ENCODE measurements around the gene ASAP2.

The ASAP2 gene

GRCh38 chr2:9205963-9206948 lies at the start of gene ASAP2:
Gene ASAP2, plus strand, starts transcription at chr2:9206812. Its CDS starts 293 bp downstream, at chr2:9207105.
- no peak for DNase-seq (ENCODE audit: low read depth, low spot score)

DNA sequence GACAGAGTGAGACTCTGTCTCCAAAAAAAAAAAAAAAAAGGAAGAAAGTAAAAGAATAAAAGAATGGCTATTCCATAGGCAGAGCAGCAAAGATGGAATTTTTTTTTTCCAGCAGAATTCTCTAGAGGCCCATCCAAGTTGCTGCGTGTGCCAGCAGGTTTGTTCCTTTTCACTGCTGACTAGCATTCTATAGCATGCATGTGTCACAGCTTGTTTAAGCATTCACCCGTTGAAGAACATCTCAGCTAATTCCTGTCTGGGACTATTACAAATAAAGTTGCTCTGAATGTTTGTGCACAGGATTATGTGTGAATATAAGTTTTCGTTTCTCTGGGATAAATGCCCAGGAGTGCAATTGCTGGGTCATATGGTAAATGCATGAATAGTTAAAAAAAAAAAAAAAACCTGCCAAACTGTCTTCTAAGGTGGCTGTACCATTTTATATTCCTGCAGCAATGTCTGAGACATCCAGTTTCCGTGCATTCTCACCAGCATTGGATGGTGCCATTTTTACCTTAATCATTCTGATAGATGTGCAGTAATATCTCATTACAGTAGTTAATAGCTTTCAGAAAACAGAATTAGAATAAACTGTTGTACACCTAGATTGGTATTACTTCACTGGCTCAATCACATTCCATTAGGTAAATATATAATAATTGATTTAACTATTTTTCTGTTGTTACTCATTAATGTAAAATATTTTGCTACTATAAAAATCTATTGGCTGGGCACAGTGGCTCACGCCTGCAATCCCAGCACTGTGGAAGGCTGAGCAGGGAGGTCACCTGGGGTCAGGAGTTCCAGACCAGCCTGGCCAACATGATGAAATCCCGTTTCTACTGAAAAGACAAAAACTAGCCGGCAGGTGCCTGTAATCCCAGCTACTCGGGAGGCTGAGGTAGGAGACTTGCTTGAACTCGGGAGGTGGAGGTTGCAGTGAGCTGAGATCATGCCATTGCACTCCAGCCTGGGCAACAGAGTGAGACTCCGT lies 47.5 kb upstream of the ASAP2 start:
- no peak for DNase-seq (ENCODE audit: low read depth, low spot score)

- DNase-seq (ENCODE audit: low read depth, low spot score), result no peak
Observed at GRCh38 chr2:9160732-9161131, 45.9 kb upstream of the ASAP2 start.

- DNase-seq (ENCODE audit: low read depth, low spot score), result no peak
Observed at GRCh38 chr2:9162841-9163240, 43.8 kb upstream of the ASAP2 start.

DNA sequence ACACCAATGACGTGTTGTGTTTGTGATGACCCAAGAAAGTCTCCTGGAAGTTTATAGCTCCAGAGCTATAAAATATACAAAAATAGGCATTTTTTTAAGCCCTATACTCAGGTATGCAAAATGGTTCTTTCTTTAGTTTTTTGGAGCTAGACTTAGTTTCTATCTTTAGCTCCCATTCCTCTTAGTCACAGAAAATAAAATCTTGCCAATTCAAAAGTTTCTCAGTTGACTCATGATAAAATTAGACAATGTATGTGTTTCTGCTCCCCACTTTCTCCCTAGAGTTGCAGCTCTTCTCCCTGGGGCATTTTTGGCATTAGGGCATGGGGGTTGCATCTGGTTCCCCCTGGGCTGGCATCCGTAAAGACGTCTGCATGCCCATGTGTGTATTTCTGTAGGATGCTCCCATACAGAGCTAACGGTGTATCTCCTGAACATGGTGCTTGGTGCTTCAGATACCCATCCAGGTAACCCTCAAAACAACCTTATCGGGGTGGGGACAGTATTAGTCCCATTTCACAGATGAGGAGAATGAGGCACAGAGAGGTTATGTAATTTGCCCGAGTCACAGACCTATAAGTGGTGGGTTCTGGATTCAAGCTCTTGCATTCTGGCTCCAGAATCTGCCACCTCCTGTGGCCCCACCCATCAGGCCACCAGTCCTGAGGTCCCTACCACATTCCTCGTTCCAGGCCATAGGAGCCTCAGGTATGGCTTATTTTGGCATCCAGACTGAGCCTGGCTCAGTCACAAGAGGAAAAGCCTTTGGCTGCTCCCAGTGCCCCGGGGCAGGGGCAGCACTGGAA lies 43.1 kb upstream of the ASAP2 start:
- no peak for DNase-seq (ENCODE audit: low read depth, low spot score)

DNA sequence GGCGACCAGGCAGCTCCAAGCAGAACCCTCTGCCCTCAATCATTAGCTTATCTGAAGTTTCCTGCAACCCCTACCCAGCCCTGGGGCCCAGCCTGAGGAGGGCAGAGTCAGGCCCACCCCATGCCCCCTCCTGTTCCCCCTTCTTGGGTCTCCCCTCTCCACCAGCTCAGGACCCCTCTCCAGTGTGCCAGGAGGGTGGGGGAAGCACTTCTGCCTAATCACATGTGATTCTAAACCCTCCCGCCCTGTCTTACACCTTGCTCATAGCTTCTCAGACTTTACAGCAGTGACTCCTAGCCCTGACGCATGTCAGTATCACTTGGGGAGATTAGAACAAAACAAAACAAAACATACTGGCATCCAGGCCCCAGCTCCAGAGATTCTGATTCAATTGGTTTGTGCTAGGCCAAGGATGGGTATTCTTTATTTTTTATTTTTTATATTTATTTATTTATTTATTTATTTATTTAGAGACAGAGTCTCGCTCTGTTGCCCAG lies 42.5 kb upstream of the ASAP2 start:
- DNase-seq (ENCODE audit: low read depth, low spot score), result no peak

- DNase-seq (ENCODE audit: low read depth, low spot score), result no peak
Observed at GRCh38 chr2:9165625-9166024, 41.0 kb upstream of the ASAP2 start.

DNA sequence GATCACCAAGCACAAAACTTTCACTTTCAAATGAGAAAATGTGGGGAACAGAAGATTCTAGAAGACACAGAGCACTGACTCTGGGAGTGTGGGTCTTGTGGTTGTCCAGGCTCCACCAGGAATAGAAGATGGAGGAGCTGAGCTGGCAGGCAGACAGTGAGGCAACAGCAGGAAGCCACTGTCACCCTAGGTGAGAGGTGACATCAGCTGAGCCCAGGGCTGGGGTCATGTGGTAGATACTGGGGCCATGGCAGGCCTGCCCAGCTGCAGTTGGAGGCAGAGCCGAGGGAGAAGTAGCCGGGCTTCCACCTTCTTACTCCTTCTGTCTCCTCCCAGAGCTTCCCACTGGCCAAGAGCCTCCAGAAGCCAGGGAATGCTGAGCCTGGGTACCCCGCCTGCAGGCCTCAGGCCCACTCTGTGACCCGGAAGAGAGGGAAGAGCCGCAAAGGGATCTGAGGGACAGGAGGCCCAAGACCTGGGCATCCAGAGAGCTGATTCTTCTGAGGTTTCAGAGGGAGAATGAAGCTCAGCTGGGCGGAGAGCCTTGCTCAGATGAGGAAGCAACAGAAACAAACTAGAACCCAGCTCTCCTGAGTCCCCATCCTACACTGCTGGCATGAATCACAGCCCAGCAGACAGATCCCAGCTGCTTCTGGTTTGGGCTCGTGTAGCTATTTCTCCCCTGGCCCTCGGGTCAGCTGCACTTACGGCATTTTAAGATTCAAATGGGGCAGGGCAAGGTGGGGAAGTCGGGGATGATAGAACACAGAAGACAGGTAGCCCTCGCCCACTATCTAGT lies 39.8 kb upstream of the ASAP2 start:
- DNase-seq (ENCODE audit: low read depth, low spot score), result no peak

GRCh38 chr2:9167718-9168657 lies 38.6 kb upstream of the ASAP2 start:
- DNase-seq (ENCODE audit: low read depth, low spot score), result no peak

DNA sequence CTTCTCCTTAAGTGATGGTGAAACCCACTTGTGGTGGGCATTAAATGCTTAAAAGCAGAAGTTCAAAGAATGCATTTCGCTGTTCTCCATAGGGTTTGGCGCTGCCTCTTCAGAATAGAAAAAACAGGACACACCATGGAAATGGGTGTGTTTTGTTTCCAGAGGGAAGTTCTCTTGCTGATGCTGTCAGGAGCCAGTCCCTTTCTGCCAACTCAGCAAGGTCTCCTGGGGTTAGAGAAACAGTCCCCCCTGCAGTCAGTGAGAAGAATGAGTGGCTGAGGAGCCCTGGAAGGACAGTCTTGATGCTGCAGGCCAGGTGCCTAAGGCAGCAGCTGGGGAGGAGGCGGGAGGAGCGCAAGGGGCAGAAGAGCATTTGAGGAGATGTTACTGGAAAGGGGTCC lies 37.8 kb upstream of the ASAP2 start:
- no peak for DNase-seq (ENCODE audit: low read depth, low spot score)

GRCh38 chr2:9169349-9170107 lies 37.1 kb upstream of the ASAP2 start:
- no peak for DNase-seq (ENCODE audit: low read depth, low spot score)

DNA sequence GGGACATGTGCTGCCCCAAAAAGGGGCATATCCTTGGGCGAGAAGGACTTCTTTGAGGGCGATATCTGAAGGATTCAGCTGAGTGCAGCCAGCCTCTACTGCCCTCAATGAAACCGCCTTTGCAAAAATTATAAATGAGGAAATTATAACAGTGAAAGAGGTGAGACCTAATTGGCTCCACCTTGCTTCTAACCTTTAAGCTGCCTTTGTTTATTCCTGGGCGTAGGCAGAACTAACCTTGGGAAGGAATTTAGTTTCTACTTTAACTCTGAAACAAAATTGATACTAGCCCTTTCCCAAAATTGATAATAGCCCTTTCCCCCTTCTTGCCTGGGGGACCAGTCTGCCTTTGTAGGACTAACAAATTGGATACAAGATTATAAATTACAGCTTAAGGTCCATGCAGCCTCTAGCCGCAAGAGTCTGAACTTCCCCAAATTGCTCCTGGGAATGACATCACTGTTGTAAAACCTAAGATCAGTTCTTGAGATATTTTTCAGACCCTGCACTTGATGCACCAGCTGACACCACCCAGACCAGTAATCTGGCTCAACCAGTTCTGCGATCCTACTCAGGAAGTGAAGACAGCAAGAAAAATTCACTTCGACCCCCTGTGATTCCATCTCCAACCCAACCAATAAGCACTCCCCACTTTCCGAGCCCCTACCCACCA lies 36.0 kb upstream of the ASAP2 start:
- no peak for DNase-seq (ENCODE audit: low read depth, low spot score)

DNA sequence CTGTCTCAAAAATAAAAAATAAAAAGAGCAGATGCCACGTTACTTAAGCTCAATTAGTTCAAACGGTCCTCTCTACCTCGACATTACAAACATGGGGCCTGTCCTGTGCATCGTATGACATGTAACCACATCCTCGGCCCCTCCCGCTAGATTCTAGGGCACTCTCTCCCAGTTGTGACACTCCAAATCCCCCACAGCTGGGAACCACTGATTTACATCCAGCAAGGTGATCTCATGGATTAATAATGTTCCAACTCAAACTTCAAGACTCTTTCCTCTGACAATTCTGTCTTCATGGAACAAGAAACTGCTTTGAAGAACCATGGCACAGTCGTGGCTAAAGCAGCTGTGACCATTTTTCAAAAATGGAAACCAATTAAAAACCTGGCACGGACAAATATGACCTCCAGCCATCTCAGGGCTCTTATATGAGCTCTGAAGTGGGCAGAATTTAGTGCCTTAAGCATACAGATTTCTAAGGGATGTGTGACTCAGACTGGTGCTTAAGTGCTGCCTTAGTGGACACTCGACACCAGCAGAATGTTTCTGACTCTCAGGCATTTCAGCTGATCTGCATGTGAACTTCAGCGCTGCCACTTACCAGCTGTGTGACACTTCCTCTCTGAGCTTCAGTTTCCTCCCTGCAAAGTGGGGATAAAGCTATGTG lies 31.7 kb upstream of the ASAP2 start:
- no peak for DNase-seq (ENCODE audit: low read depth, low spot score)

DNA sequence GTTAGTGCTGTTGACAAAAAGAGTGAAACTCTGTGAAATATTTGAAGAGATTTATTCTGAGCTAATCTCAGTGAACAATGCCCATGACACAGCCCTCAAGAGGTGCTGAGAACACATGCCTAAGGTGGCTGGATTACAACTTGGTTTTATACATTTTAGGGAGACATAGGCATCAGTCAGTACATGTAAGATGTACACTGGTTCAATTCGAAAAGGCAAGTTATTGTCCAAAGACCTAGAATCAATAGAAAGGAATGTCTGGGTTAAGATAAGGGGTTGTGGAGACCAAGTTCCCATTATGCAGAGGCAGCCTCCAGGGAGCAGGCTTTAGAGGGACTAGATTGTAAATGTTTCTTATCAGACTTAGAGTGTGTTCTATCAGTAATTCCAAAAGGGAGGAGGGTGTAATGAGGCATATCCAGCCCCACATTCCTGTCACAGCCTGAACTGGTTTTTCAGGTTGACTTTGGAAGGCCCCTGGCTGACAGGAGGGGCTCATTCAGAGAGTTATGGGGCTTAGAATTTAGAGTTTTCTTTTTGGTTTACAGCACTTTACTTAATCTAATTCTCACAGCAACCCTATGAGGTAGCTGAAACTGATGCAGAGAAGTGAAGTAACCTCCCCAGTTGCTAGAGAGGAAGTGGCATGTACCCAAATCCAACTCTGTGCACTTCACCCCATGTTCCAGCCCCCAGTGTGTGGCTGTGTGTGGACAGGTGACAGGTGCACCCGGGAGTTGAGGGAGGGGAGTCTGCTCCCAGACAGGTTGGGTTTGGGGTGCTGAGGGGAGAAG lies 28.3 kb upstream of the ASAP2 start:
- DNase-seq (ENCODE audit: low read depth, low spot score), result no peak

GRCh38 chr2:9178904-9179571 lies 27.6 kb upstream of the ASAP2 start:
- no peak for DNase-seq (ENCODE audit: low read depth, low spot score)
